IMR-90 (cell line): ENCODE data around the gene MOXD1. TPM values are rescaled to one million over a fixed set of nuclear protein-coding genes. Genes with fewer than 3 reads are reported as not detected.

ENCODE experiments used
- ATAC-seq: fragments of 200-7000 bp; cut with Tn5 transposase; 2 replicates; pipeline ENCODE4 v1.9.1; 2020; ENCODE audit warnings: low read depth, mild to moderate bottlenecking, moderate library complexity
- BruUV-seq: library from RNA; stranded (reverse); fragments of 400-500 nt; replicated peaks from 2 replicates; lab custom pipeline; 2021; lab: Mats Ljungman, UMichigan
- CTCF ChIA-PET: fragments of 300-600 bp; formaldehyde crosslinking; extraction: SDS; loops from one replicate; lab custom pipeline; 2021; ENCODE audit warnings: antibody characterized with exemption; lab: Yijun Ruan, JAX
- POLR2A ChIA-PET: fragments of 300-600 bp; sonication (Branson Sonifier 250); formaldehyde crosslinking; loops from one replicate; lab custom pipeline; 2022; ENCODE audit warnings: antibody characterized with exemption; ENCODE audit not compliant: unreplicated experiment; lab: Charles Lee
- DNase-seq: peaks from one replicate; pipeline ENCODE4 v3.0.0; 2013
- H2AFZ ChIP-seq: replicated peaks from 2 replicates; pipeline ENCODE3; 2013; ENCODE audit warnings: low read length, mild to moderate bottlenecking; ENCODE audit not compliant: poor library complexity
- H2AK5ac ChIP-seq: 2 replicates; pipeline ENCODE4 v1.6.1; 2013; ENCODE audit warnings: low read depth, low read length, inconsistent platforms
- H2AK9ac ChIP-seq: replicated peaks from 2 replicates; pipeline ENCODE3; 2013; ENCODE audit warnings: mild to moderate bottlenecking, low read depth, low read length, moderate library complexity; ENCODE audit not compliant: poor library complexity
- H2BK120ac ChIP-seq: 2 replicates; pipeline ENCODE4 v1.6.1; 2013; ENCODE audit warnings: low read depth, low read length, inconsistent platforms
- H2BK15ac ChIP-seq: 3 replicates; pipeline ENCODE4 v1.6.1; 2013; ENCODE audit warnings: low read depth, low read length, inconsistent platforms
- H2BK20ac ChIP-seq: 2 replicates; pipeline ENCODE4 v1.6.1; 2013; ENCODE audit warnings: low read depth, mild to moderate bottlenecking, inconsistent platforms, low read length, moderate library complexity
- H2BK5ac ChIP-seq: 2 replicates; pipeline ENCODE4 v1.6.1; 2013; ENCODE audit warnings: mild to moderate bottlenecking, low read depth, low read length, inconsistent platforms; ENCODE audit not compliant: poor library complexity, severe bottlenecking
- H3K14ac ChIP-seq: replicated peaks from 2 replicates; pipeline ENCODE4 v1.6.1; 2013; ENCODE audit warnings: low read depth, low read length, inconsistent platforms
- H3K18ac ChIP-seq: 2 replicates; pipeline ENCODE4 v1.6.1; 2013; ENCODE audit warnings: low read depth, low read length, control low read depth
- H3K23ac ChIP-seq: 2 replicates; pipeline ENCODE4 v1.6.1; 2013; ENCODE audit warnings: low read depth, low read length, inconsistent platforms
- H3K27ac ChIP-seq: 2 replicates; pipeline ENCODE4 v1.5.1; 2013; ENCODE audit warnings: mild to moderate bottlenecking, control low read depth, low read length; ENCODE audit not compliant: insufficient read depth
- H3K27me3 ChIP-seq: 2 replicates; pipeline ENCODE4 v1.6.1; 2013; ENCODE audit warnings: low read length; ENCODE audit not compliant: control insufficient read depth, insufficient read depth
- H3K36me3 ChIP-seq: 2 replicates; pipeline ENCODE4 v1.6.1; 2013; ENCODE audit warnings: low read length, mixed read lengths; ENCODE audit not compliant: control insufficient read depth, insufficient read depth
- H3K4ac ChIP-seq: 2 replicates; pipeline ENCODE4 v1.6.1; 2013; ENCODE audit warnings: low read depth, low read length, inconsistent platforms
- H3K4me1 ChIP-seq: 2 replicates; pipeline ENCODE4 v1.6.1; 2013; ENCODE audit warnings: low read length, mixed read lengths; ENCODE audit not compliant: control insufficient read depth, insufficient read depth
- H3K4me2 ChIP-seq: 2 replicates; pipeline ENCODE4 v1.6.1; 2013; ENCODE audit warnings: low read depth, mild to moderate bottlenecking, control low read depth, low read length, moderate library complexity
- H3K4me3 ChIP-seq: 2 replicates; pipeline ENCODE4 v1.5.1; 2013; ENCODE audit warnings: low read depth, mild to moderate bottlenecking, control low read depth, low read length, moderate library complexity; ENCODE audit not compliant: insufficient read depth
- H3K56ac ChIP-seq: 2 replicates; pipeline ENCODE4 v1.6.1; 2013; ENCODE audit warnings: low read length, inconsistent platforms; ENCODE audit not compliant: insufficient read depth; ENCODE audit errors: extremely low read depth
- H3K79me1 ChIP-seq, 2 experiments: 2 replicates each; pipeline ENCODE4 v1.6.1; 2013; ENCODE audit warnings: low read length in 2 of 2, inconsistent platforms in 1 of 2, low read depth in 1 of 2
- H3K9ac ChIP-seq: 2 replicates; pipeline ENCODE4 v1.6.1; 2013; ENCODE audit warnings: low read depth, low read length, control low read depth
- H3K9me1 ChIP-seq: 2 replicates; pipeline ENCODE4 v1.6.1; 2013; ENCODE audit warnings: low read length, inconsistent platforms; ENCODE audit not compliant: insufficient read depth
- H3K9me3 ChIP-seq: 2 replicates; pipeline ENCODE4 v1.6.1; 2013; ENCODE audit warnings: low read length; ENCODE audit not compliant: control insufficient read depth, insufficient read depth
- H4K20me1 ChIP-seq: 2 replicates; pipeline ENCODE4 v1.6.1; 2013; ENCODE audit warnings: low read length, inconsistent platforms; ENCODE audit not compliant: insufficient read depth
- H4K5ac ChIP-seq: 2 replicates; pipeline ENCODE4 v1.6.1; 2013; ENCODE audit warnings: mild to moderate bottlenecking, low read depth, low read length, control low read depth
- H4K8ac ChIP-seq, 2 experiments: 2 replicates each; pipeline ENCODE4 v1.6.1; 2013; ENCODE audit warnings: low read depth in 2 of 2, low read length in 2 of 2, control low read depth in 1 of 2, inconsistent platforms in 1 of 2
- H4K91ac ChIP-seq: 2 replicates; pipeline ENCODE4 v1.6.1; 2013; ENCODE audit warnings: low read depth, low read length, inconsistent platforms; ENCODE audit not compliant: insufficient read depth
- BHLHE40 ChIP-seq: fragments of 150-350 bp; IDR thresholded peaks from 2 replicates; pipeline ENCODE4 v1.6.1; 2016; ENCODE audit warnings: mild to moderate bottlenecking, low read depth, low read length
- FOS ChIP-seq: fragments of 150-350 bp; IDR thresholded peaks from 2 replicates; pipeline ENCODE4 v1.6.1; 2016; ENCODE audit warnings: low read depth, low read length
- MAZ ChIP-seq: IDR thresholded peaks from 2 replicates; pipeline ENCODE4 v1.6.1; 2012; ENCODE audit warnings: low read depth, mild to moderate bottlenecking, low read length, improper control_type of control experiment, moderate library complexity, borderline replicate concordance
- MXI1 ChIP-seq: IDR thresholded peaks from 2 replicates; pipeline ENCODE4 v1.6.1; 2012; ENCODE audit warnings: low read depth, mild to moderate bottlenecking, low read length, moderate library complexity, borderline replicate concordance
- NFE2L2 ChIP-seq: fragments of 150-350 bp; IDR thresholded peaks from 2 replicates; pipeline ENCODE4 v1.6.1; 2016; ENCODE audit warnings: low read depth, mild to moderate bottlenecking, low read length
- POLR2A ChIP-seq: IDR thresholded peaks from 2 replicates; pipeline ENCODE4 v1.6.1; 2012; ENCODE audit warnings: mild to moderate bottlenecking, low read depth, low read length
- RAD21 ChIP-seq: IDR thresholded peaks from 2 replicates; pipeline ENCODE4 v1.6.1; 2012; ENCODE audit warnings: low read length, improper control_type of control experiment
- RCOR1 ChIP-seq: IDR thresholded peaks from 2 replicates; pipeline ENCODE4 v1.6.1; 2012; ENCODE audit warnings: mild to moderate bottlenecking, low read length, improper control_type of control experiment; ENCODE audit not compliant: insufficient replicate concordance
- RFX5 ChIP-seq: IDR thresholded peaks from 2 replicates; pipeline ENCODE4 v1.8.0; 2012; ENCODE audit warnings: low read depth, mild to moderate bottlenecking, low read length, moderate library complexity
- SMC3 ChIP-seq: fragments of 150-350 bp; IDR thresholded peaks from 2 replicates; pipeline ENCODE4 v1.6.1; 2016; ENCODE audit warnings: low read depth, mild to moderate bottlenecking, antibody characterized with exemption, low read length, moderate library complexity
- WGBS, 2 experiments: methylation state at CpG; one replicate each; pipeline versions ENCODE4 v1.1.5 to v1.1.7; 2013; ENCODE audit warnings: missing lambda C conversion rate in 2 of 2; ENCODE audit not compliant: insufficient read length in 1 of 2; ENCODE audit errors: extremely low coverage in 2 of 2; 5-methylcytosine and 5-hydroxymethylcytosine counted together
- dilution Hi-C: fragments of 300-500 bp; cut with HindIII; formaldehyde crosslinking; loops from one replicate; pipeline ENCODE4 v1.14.3; 2018; ENCODE audit warnings: low sequenced_read_pairs; ENCODE audit not compliant: unreplicated experiment
- in situ Hi-C: fragments of 300-500 bp; cut with MboI; formaldehyde crosslinking; loops from 3 replicates; pipeline ENCODE4 v1.14.3; 2019; ENCODE audit warnings: low sequenced_read_pairs, inconsistent platforms, mixed read lengths
- intact Hi-C: fragments of 100-400 bp; cut with micrococcal nuclease; formaldehyde crosslinking; loops from 2 replicates; pipeline ENCODE4 v1.10.0; 2022
- polyA plus RNA-seq, 3 experiments: library from polyadenylated mRNA; depleted of rRNA; stranded (reverse); fragments of >200 nt; gene quantifications; 2 replicates each; pipeline ENCODE4 v1.2.3, GENCODE V29; 2012; ENCODE audit warnings: low replicate concordance in 1 of 3
- total RNA-seq: library from RNA; depleted of rRNA; stranded (reverse); fragments of >200 nt; gene quantifications from 2 replicates; pipeline ENCODE4 v1.2.3, GENCODE V29; 2012
- TF ChIP-seq, protein P1 (sequence below): conservative IDR thresholded peaks from 2 replicates; pipeline ENCODE4 v1.5.1; 2012; ENCODE audit warnings: mild to moderate bottlenecking, low read depth, low read length, improper control_type of control experiment
- TF ChIP-seq, protein P2 (sequence below): fragments of 150-350 bp; IDR thresholded peaks from 2 replicates; pipeline ENCODE4 v1.6.1; 2017; ENCODE audit warnings: mild to moderate bottlenecking, antibody characterized with exemption, low read length, low read depth
- TF ChIP-seq, protein P3 (sequence below): fragments of 150-350 bp; IDR thresholded peaks from 2 replicates; pipeline ENCODE4 v1.6.1; 2016; ENCODE audit warnings: low read depth, mild to moderate bottlenecking, low read length, moderate library complexity, borderline replicate concordance

The MOXD1 gene
- total and polyA plus RNA-seq, 2 of the 4 experiments (the other 2 are of a cell fraction): 10.0 to 19.4 TPM

DNA sequence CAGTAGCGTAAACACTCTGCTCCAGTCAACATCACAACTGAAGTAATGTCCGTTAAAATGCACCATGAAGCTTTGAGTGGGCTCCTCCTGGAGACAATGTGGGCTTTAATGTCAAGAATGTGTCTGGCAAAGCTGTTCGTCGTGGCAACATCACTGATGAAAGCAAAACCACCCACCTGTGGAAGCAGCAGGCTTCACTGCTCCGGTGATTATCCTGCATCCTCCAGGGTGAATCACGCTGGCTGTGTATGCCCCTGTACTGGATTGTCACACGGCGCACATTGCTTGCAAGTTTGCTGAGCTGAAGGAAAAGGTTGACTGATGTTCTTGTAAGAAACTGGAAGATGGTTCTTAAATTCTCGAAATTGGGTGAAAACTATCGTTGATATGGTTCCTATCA, 128.5 kb downstream of the MOXD1 start:
- H2BK15ac ChIP-seq: no peak overlapping the region
- DNase-seq (no peak), ATAC-seq (no peak)
- H3K4me2 ChIP-seq: no peak overlapping the region
- in situ Hi-C loops: loop anchor here (10.0 kb wide), 2 partner anchors 348 to 578 kb away; no protein-coding TSS in a partner anchor
- no peak overlapping the region for H3K23ac ChIP-seq
- H2AFZ ChIP-seq: no peak overlapping the region
- CTCF ChIA-PET: interaction anchor here (1.0 kb wide), 1 partner anchor 11 kb away, joined by 3 read pairs; no protein-coding TSS in a partner anchor
- no peak overlapping the region for H3K4ac ChIP-seq
- 93% methylated on average over 3 of the region's 10 CpGs; no CpG with 5 or more reads in 1 of the 2 experiments for WGBS, 2 experiments
- no peak overlapping the region for H2AK9ac ChIP-seq
- no peak overlapping the region for H3K27ac ChIP-seq
- H4K8ac ChIP-seq: no peak overlapping the region
- H3K56ac ChIP-seq: no peak overlapping the region
- H2AK5ac ChIP-seq: no peak overlapping the region
- intact Hi-C loops: no loop called here
- BruUV-seq: no TSS peak
- H4K91ac ChIP-seq: no peak overlapping the region
- no peak overlapping the region for H4K5ac ChIP-seq
- H3K79me1 ChIP-seq: no peaks in the 10 kb centered on the region
- no peak overlapping the region for H3K14ac ChIP-seq
- H3K9ac ChIP-seq: no peak overlapping the region
- no peak overlapping the region for H2BK20ac ChIP-seq
- no peaks in the 10 kb centered on the region for H4K20me1 ChIP-seq
- H3K9me1 ChIP-seq: no peaks in the 10 kb centered on the region
- H2BK120ac ChIP-seq: no peak overlapping the region
- no peak overlapping the region for H2BK5ac ChIP-seq
- POLR2A ChIA-PET: no interaction called here
- no peaks in the 10 kb centered on the region for H3K4me1 ChIP-seq
- H3K36me3 ChIP-seq: no peaks in the 10 kb centered on the region
- H3K4me3 ChIP-seq: no peak overlapping the region
- H3K27me3 ChIP-seq: no peaks in the 10 kb centered on the region; the same call in 1 of the 2 replicates
- no peak for TF ChIP-seq RCOR1
- no peak for TF ChIP-seq RAD21
- no peak for TF ChIP-seq FOS
- no peak for TF ChIP-seq MAZ
- TF ChIP-seq RFX5: no peak
- TF ChIP-seq, protein P1, sequence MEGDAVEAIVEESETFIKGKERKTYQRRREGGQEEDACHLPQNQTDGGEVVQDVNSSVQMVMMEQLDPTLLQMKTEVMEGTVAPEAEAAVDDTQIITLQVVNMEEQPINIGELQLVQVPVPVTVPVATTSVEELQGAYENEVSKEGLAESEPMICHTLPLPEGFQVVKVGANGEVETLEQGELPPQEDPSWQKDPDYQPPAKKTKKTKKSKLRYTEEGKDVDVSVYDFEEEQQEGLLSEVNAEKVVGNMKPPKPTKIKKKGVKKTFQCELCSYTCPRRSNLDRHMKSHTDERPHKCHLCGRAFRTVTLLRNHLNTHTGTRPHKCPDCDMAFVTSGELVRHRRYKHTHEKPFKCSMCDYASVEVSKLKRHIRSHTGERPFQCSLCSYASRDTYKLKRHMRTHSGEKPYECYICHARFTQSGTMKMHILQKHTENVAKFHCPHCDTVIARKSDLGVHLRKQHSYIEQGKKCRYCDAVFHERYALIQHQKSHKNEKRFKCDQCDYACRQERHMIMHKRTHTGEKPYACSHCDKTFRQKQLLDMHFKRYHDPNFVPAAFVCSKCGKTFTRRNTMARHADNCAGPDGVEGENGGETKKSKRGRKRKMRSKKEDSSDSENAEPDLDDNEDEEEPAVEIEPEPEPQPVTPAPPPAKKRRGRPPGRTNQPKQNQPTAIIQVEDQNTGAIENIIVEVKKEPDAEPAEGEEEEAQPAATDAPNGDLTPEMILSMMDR: no peak
- TF ChIP-seq, protein P2, sequence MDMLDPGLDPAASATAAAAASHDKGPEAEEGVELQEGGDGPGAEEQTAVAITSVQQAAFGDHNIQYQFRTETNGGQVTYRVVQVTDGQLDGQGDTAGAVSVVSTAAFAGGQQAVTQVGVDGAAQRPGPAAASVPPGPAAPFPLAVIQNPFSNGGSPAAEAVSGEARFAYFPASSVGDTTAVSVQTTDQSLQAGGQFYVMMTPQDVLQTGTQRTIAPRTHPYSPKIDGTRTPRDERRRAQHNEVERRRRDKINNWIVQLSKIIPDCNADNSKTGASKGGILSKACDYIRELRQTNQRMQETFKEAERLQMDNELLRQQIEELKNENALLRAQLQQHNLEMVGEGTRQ: no peak
- TF ChIP-seq NFE2L2: no peak
- TF ChIP-seq, protein P3, sequence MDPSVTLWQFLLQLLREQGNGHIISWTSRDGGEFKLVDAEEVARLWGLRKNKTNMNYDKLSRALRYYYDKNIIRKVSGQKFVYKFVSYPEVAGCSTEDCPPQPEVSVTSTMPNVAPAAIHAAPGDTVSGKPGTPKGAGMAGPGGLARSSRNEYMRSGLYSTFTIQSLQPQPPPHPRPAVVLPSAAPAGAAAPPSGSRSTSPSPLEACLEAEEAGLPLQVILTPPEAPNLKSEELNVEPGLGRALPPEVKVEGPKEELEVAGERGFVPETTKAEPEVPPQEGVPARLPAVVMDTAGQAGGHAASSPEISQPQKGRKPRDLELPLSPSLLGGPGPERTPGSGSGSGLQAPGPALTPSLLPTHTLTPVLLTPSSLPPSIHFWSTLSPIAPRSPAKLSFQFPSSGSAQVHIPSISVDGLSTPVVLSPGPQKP: no peak
- no peak for TF ChIP-seq MXI1
- no peak for TF ChIP-seq SMC3
- no peak for TF ChIP-seq POLR2A
- TF ChIP-seq BHLHE40: no peak
- H3K9me3 ChIP-seq: no peaks in the 10 kb centered on the region
- H3K18ac ChIP-seq: no peak overlapping the region
- dilution Hi-C loops: no loop called here
